Nephron progenitor cell (in vitro differentiated cells): ENCODE results near the gene ERG.

Source experiments
- DNase-seq: peaks from one replicate; pipeline ENCODE4 v3.0.0; 2021
- H3K27ac Mint-ChIP-seq: 2 replicates; pipeline ENCODE4 v1.8.0; 2021; ENCODE audit warnings: mild to moderate bottlenecking, moderate library complexity, mixed read lengths
- H3K27me3 Mint-ChIP-seq: 2 replicates; pipeline ENCODE4 v1.8.0; 2021; ENCODE audit warnings: mild to moderate bottlenecking, low read depth, mixed read lengths; ENCODE audit not compliant: poor library complexity
- H3K36me3 Mint-ChIP-seq: 2 replicates; pipeline ENCODE4 v1.8.0; 2021; ENCODE audit warnings: low read depth, mixed read lengths
- H3K4me1 Mint-ChIP-seq: 2 replicates; pipeline ENCODE4 v1.8.0; 2021; ENCODE audit warnings: mixed read lengths
- H3K4me3 Mint-ChIP-seq: 2 replicates; pipeline ENCODE4 v1.8.0; 2021; ENCODE audit warnings: mild to moderate bottlenecking, moderate library complexity, mixed read lengths
- H3K9me3 Mint-ChIP-seq: 2 replicates; pipeline ENCODE4 v1.8.0; 2021; ENCODE audit warnings: mild to moderate bottlenecking, moderate library complexity, mixed read lengths
- TF ChIP-seq, protein P1 (sequence below): fragments of 200-600 bp; sonication (generic); IDR thresholded peaks from 2 replicates; pipeline ENCODE4 v1.5.0; 2021; ENCODE audit warnings: antibody characterized with exemption

The ERG gene

DNA sequence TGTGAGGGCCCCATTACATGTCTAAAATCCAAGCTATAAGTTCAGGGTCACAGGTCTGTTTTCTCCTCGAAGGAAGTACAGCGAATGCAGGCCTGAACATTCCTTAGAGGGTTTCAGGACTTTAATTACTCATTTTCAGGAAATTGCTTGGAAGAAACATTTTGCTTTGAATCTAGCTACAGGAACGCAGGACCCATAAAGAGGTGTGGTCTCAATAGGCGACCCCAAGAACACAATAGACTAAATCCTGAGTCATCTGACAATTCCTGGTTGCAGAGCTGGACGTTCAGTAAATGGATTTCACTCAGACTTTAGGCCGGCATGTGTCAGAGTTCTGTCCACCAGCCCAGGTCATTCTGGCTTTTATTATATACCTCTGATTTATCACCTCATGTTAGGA is 1.0 kb upstream of the ERG start:
- Mint-ChIP-seq H3K27ac (no peak overlapping the region), H3K27me3 (no peaks in the 10 kb centered on the region), H3K4me1 (peaks cover 19% of the 10 kb centered on the region), H3K9me3 (no peaks in the 10 kb centered on the region), H3K36me3 (no peaks in the 10 kb centered on the region), H3K4me3 (no peak overlapping the region)
- no peak for DNase-seq
- TF ChIP-seq, protein P1, sequence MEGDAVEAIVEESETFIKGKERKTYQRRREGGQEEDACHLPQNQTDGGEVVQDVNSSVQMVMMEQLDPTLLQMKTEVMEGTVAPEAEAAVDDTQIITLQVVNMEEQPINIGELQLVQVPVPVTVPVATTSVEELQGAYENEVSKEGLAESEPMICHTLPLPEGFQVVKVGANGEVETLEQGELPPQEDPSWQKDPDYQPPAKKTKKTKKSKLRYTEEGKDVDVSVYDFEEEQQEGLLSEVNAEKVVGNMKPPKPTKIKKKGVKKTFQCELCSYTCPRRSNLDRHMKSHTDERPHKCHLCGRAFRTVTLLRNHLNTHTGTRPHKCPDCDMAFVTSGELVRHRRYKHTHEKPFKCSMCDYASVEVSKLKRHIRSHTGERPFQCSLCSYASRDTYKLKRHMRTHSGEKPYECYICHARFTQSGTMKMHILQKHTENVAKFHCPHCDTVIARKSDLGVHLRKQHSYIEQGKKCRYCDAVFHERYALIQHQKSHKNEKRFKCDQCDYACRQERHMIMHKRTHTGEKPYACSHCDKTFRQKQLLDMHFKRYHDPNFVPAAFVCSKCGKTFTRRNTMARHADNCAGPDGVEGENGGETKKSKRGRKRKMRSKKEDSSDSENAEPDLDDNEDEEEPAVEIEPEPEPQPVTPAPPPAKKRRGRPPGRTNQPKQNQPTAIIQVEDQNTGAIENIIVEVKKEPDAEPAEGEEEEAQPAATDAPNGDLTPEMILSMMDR = no peak

DNA sequence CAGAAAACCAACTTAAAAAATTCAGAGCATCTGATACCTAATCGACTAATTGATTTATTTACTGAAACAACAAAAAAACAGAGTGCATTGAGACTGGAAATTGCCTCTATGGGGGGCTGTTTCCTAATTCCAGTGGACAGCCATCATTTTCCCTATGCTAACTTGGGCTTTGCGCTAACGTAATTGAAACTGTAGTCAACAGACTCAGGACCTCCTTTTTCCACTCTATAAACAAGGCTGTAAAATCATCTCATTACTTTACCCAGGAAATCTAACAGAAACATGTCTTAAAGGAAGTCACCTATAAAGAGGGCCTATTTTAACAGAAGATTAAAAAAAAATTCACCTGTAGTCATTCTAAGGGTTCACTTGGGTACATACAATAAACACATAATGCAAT is 2.1 kb downstream of the ERG start:
- H3K9me3 Mint-ChIP-seq = no peaks in the 10 kb centered on the region
- H3K4me3 Mint-ChIP-seq = no peak overlapping the region
- no peak overlapping the region for H3K27ac Mint-ChIP-seq
- DNase-seq = no peak
- H3K4me1 Mint-ChIP-seq = peaks cover 27% of the 10 kb centered on the region
- H3K27me3 Mint-ChIP-seq = peaks cover 7% of the 10 kb centered on the region
- TF ChIP-seq, protein P1 = no peak
- no peaks in the 10 kb centered on the region for H3K36me3 Mint-ChIP-seq

DNA sequence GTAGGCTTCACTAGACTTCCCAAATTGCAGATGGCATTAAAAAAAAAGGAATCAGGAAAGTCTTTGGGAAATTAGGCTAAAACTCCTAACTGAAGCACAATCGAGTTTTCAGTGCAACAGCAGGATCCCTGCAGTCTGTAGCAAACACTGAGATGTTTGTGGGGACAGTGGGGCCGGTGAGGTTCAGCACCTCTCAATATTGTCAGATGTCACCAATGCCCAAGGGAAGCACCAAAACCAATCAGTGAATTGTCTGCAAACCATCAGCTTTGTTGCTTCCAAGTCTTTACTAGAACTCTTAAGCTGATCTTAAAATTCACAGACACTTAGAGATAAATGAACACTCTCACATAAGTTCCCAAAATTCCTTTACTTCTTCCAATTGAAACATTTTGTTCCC is 2.6 kb downstream of the ERG start:
- Mint-ChIP-seq H3K4me3 (no peak overlapping the region), H3K27me3 (peaks cover 7% of the 10 kb centered on the region), H3K4me1 (peaks cover 27% of the 10 kb centered on the region), H3K27ac (no peak overlapping the region), H3K36me3 (no peaks in the 10 kb centered on the region), H3K9me3 (no peaks in the 10 kb centered on the region)
- TF ChIP-seq, protein P1 = no peak
- DNase-seq = no peak

DNA sequence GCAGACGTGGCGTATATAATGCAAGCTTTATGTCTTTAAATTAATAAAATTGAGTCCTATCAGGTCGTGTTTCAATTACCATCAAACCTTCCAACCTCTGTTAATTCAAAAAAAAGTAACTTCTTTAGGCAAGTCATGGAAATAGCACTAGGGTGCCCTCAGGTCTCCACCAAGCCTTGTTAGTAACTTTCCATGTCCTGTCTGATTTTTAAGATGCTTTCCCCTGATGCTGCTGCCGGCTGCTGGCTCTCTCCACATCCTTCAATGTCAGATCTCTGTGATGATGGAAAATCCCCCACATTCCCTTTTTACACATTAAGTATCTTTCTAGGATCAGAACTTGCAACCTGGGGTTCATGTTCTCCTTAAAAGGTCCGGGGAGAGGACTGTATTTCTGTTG is 3.0 kb downstream of the ERG start:
- Mint-ChIP-seq H3K27me3 (peaks cover 7% of the 10 kb centered on the region), H3K36me3 (no peaks in the 10 kb centered on the region), H3K4me1 (peaks cover 27% of the 10 kb centered on the region), H3K9me3 (no peaks in the 10 kb centered on the region), H3K4me3 (no peak overlapping the region), H3K27ac (peak overlapping the region; percentile 16)
- TF ChIP-seq, protein P1 = no peak
- DNase-seq = no peak

DNA sequence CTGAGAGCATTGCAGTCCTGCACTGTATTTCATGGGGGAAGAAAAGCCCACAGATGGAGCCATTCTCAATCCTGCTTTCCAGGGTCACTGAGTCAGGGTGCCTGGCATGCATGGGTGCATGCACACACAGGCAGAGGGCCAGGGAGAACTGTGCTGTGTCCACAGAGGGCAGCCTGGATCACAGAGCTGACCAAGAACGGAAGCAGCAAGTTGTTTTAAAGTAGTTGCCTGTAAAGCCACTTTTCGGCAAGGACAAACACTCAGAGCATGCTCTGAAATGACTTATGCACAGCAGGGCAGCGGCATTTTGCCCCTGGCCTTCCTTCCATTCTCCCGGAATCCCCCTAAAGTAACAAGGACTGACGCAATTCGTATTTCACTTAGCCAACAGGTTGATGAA is 3.6 kb downstream of the ERG start:
- H3K9me3 Mint-ChIP-seq = no peaks in the 10 kb centered on the region
- TF ChIP-seq, protein P1 = no peak
- no peak overlapping the region for H3K27ac Mint-ChIP-seq
- DNase-seq = no peak
- peaks cover 7% of the 10 kb centered on the region for H3K27me3 Mint-ChIP-seq
- no peak overlapping the region for H3K4me3 Mint-ChIP-seq
- H3K4me1 Mint-ChIP-seq = peaks cover 29% of the 10 kb centered on the region
- no peaks in the 10 kb centered on the region for H3K36me3 Mint-ChIP-seq

DNA sequence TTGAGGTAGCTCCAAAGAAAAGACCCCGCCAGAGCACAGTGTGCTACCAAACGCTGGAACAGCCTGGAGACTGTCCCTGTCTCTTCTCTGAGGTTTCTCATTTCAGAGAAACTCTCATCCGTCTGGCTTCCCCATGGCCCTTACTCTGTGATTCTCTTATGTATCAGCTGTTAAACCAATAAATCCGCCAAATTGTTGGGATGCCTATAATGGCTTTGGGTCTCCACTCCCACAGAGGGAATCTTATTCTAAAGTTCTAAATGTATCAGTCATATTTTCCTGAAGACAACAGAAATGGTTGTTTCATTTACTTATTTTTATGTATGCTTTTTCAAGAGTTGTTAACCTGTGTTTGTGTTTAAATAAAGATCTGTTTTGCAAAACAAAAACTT is 4.0 kb downstream of the ERG start:
- peaks cover 7% of the 10 kb centered on the region for H3K27me3 Mint-ChIP-seq
- H3K36me3 Mint-ChIP-seq = no peaks in the 10 kb centered on the region
- no peak overlapping the region for H3K27ac Mint-ChIP-seq
- no peak overlapping the region for H3K4me3 Mint-ChIP-seq
- DNase-seq = no peak
- peaks cover 32% of the 10 kb centered on the region for H3K4me1 Mint-ChIP-seq
- TF ChIP-seq, protein P1 = no peak
- H3K9me3 Mint-ChIP-seq = no peaks in the 10 kb centered on the region
